Measurements from ENCODE around the gene PSMD1. TPM values are rescaled to one million over a fixed set of nuclear protein-coding genes. Genes with fewer than 3 reads are reported as not detected.
A peak's percentile ranks its signal among the peaks of the same experiment; 100 is the strongest.

The PSMD1 gene
- total RNA-seq, 8 experiments from 2014 or later: 58.1 to 131 (median 93.1) TPM

- ATAC-seq (replicated peaks in 6 of 8): no peak
- in situ Hi-C loops (cut with MboI; ENCODE audit: low pct_unique_long_range_greater_than_20kb in 2 of 9, low sequenced_read_pairs in 9 of 9, unreplicated experiment in 9 of 9): no loop called here
- WGBS, 10 experiments: 66 to 97% (median 85%) methylated on average over 4 to 7 of the region's 7 CpGs
- no peak overlapping the region for H3K4me3 ChIP-seq
- no peak overlapping the region for H3K27ac ChIP-seq
- no peaks in the 10 kb centered on the region for H3K4me1 ChIP-seq (replicated peaks in 1 of 2)
Measured at GRCh38 chr2:231161252-231161839, 104.7 kb downstream of the PSMD1 start.

DNA sequence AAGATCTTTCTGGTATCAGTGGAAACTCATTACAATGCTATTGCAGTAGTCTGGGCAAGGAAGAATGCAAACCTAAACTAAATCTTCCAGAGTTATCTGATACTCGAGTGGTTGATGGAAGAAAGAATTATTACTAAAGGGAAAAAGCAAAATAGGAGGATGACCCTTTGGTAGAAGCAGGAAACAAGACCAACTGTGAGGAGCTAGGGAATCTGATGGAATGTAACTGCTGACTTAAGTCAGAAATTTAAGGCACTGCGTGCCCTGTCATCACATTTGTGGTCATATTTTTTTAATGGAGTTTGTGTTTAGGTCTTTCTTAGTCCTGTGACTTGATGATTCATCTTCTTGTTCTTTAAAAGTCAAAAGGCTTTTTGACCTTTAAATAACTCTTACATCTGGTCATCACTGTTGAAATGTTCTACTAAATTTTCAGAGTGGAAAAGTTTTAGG lies 105.2 kb downstream of the PSMD1 start:
- ATAC-seq (replicated peaks in 6 of 8): peak in 2 of 8 experiments; percentile 84 to 87
- 0 to 93% (median 81%) methylated on average over 1 to 2 of the region's 2 CpGs for WGBS, 10 experiments
- no peaks in the 10 kb centered on the region for H3K4me1 ChIP-seq (replicated peaks in 1 of 2)

DNA sequence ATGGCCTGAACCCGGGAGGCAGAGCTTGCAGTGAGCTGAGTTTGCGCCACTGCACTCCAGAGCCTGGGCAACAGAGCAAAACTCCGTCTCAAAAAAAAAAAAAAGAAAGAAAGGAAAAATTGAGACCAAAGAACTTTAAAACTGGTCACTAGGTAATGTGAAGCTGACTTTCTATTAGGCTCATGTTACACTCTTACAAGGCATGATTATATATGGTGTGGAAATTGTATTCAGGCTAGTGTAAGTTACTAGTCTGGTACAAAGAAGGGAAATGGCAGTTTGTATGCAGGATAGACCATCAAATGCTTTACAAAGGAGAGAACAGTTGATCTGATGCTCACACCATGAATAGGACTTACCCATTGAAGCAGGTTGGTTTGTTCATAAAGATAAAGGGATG lies 106.3 kb downstream of the PSMD1 start:
- Histone ChIP-seq H3K4me1 (replicated peaks in 1 of 2) (no peaks in the 10 kb centered on the region), H3K4me3 (no peak overlapping the region), H3K27ac (no peak overlapping the region)
- ATAC-seq (replicated peaks in 6 of 8): no peak
- WGBS, 10 experiments: 73 to 100% (median 93%) methylated on average over 2 to 3 of the region's 3 CpGs; no CpG with 5 or more reads in 3 of the 10 experiments
- in situ Hi-C loops (cut with MboI; ENCODE audit: low pct_unique_long_range_greater_than_20kb in 2 of 9, low sequenced_read_pairs in 9 of 9, unreplicated experiment in 9 of 9): no loop called here

More for the DNA sequence above, 105.2 kb downstream of the PSMD1 start:
- H3K4me3 ChIP-seq: no peak overlapping the region
- no peak overlapping the region for H3K27ac ChIP-seq
- in situ Hi-C loops (cut with MboI; ENCODE audit: low pct_unique_long_range_greater_than_20kb in 2 of 9, low sequenced_read_pairs in 9 of 9, unreplicated experiment in 9 of 9): no loop called here

DNA sequence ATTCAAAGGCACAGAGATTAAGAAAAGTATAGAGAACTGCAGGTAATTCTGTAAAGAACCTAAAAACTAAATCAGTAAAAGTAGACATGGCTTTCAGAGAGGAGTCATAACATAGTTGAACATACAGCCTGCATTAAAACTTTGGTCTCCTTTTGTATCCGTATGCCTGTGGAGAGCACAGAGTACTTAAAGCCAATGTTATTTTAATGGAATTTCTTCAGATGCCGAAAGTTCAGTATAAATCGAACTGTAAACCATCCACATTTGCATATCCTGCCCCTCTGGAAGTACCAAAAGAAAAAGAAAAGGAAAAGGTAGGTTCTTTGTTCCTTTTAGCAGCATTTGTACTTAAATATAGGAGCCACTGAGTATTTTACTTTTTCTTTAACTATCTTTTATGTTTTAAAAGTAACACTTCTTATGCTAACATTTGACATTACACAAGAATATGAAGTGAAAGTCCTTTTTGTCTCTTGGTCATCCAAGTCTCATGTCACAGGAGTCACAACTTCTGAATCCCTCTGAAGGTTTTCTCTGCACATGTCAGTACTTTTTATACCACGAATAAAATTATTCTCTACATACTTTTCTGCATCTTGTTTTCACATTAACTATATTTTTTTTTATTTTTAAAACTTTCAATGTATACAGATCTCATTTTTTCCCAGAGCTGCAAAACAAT lies 106.9 kb downstream of the PSMD1 start:
- no peaks in the 10 kb centered on the region for H3K4me1 ChIP-seq (replicated peaks in 1 of 2)
- H3K4me3 ChIP-seq: no peak overlapping the region
- no peak overlapping the region for H3K27ac ChIP-seq
- ATAC-seq (replicated peaks in 6 of 8): no peak
- 37 to 100% (median 80%) methylated on average over 1 to 4 of the region's 4 CpGs for WGBS, 10 experiments
- in situ Hi-C loops (cut with MboI; ENCODE audit: low pct_unique_long_range_greater_than_20kb in 2 of 9, low sequenced_read_pairs in 9 of 9, unreplicated experiment in 9 of 9): no loop called here

DNA sequence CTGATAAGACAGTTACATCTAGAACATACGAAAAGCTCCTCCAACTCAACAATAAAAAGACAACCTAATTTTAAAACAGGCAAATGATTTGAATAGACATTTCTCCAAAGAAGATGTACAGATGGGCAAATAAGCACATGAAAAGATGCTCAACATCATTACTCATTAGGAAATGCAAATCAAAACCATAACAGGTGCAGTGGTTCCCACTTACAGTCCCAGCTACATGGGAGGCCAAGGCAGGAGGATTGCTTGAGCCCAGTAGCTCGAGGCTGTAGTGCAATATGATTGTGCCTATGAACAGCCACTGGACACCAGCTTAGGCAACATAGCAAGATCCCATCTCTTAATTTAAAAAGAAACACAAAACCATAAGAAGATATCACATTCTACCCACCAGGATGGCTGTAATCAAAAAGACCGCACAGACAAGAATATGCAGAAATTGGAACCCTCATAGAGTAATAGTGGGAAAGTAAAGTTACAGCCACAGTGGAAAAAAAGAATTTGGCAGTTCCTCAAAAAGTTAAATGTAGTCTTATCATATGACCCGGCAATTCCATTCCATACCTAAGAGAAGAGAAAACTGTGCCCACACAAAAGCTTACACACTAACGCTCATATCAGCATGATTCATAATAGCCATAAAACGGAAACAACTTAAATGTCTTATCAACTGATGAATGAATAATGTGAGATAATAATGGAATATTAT lies 111.2 kb downstream of the PSMD1 start:
- Histone ChIP-seq H3K4me1 (replicated peaks in 1 of 2) (no peaks in the 10 kb centered on the region), H3K27ac (no peak overlapping the region), H3K4me3 (no peak overlapping the region)
- ATAC-seq (replicated peaks in 6 of 8): no peak
- in situ Hi-C loops (cut with MboI; ENCODE audit: low pct_unique_long_range_greater_than_20kb in 2 of 9, low sequenced_read_pairs in 9 of 9, unreplicated experiment in 9 of 9): no loop called here
- 79 to 100% (median 93%) methylated on average over 3 to 6 of the region's 6 CpGs; no CpG with 5 or more reads in 1 of the 10 experiments for WGBS, 10 experiments

DNA sequence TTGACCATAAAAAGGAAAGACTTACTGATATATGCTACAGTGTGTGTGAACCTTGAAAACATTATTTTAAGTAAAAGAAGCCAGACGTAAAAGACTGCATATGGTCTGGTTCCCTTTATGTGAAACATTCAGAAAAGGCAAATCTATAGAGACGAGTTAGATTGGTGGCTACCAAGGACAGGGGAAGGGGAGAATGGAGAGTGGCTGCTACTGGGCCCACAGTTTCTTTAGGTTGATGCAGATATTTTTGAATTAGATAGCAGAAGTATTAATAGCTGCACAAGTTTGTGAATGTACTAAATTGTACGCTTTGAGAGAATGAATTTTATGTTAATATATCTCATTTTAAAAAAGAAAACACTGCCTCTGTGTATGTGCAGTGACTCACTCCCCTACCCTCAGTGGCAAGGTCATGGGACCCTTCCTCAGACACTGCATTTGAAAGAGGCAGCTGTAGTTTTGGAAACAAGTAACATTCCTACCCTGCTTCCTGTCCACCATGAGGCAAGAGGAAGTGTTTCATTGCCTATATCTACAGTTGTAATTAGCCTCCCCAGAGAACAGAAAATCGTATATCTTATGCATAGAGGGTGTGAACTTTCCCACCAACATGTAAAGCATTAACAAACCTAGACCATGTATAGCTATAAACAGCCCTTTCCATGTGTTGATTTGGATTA lies 111.9 kb downstream of the PSMD1 start:
- in situ Hi-C loops (cut with MboI; ENCODE audit: low pct_unique_long_range_greater_than_20kb in 2 of 9, low sequenced_read_pairs in 9 of 9, unreplicated experiment in 9 of 9): no loop called here
- H3K4me1 ChIP-seq (replicated peaks in 1 of 2): no peaks in the 10 kb centered on the region
- no peak for ATAC-seq (replicated peaks in 6 of 8)
- H3K4me3 ChIP-seq: no peak overlapping the region
- 23 to 100% (median 77%) methylated on average over 1 to 4 of the region's 4 CpGs for WGBS, 10 experiments
- no peak overlapping the region for H3K27ac ChIP-seq

- H3K4me3 ChIP-seq: no peak overlapping the region
- H3K4me1 ChIP-seq (replicated peaks in 1 of 2): no peaks in the 10 kb centered on the region
- H3K27ac ChIP-seq: no peak overlapping the region
- ATAC-seq (replicated peaks in 6 of 8): peak in 4 of 8 experiments; percentile 25 to 84 (median 54)
- in situ Hi-C loops (cut with MboI; ENCODE audit: low pct_unique_long_range_greater_than_20kb in 2 of 9, low sequenced_read_pairs in 9 of 9, unreplicated experiment in 9 of 9): no loop called here
- WGBS, 10 experiments: 20 to 80% (median 61%) methylated on average over 1 to 3 of the region's 3 CpGs; no CpG with 5 or more reads in 6 of the 10 experiments
Measured at GRCh38 chr2:231169488-231169887, 112.8 kb downstream of the PSMD1 start.

- peak in 3 of 8 experiments; percentile 84 to 94 (median 90) for ATAC-seq (replicated peaks in 6 of 8)
- Histone ChIP-seq H3K4me1 (replicated peaks in 1 of 2) (no peaks in the 10 kb centered on the region), H3K4me3 (no peak overlapping the region), H3K27ac (no peak overlapping the region)
- WGBS, 10 experiments: 38 to 100% (median 100%) methylated on average over 1 of the region's 1 CpG; no CpG with 5 or more reads in 1 of the 10 experiments
- in situ Hi-C loops (cut with MboI; ENCODE audit: low pct_unique_long_range_greater_than_20kb in 2 of 9, low sequenced_read_pairs in 9 of 9, unreplicated experiment in 9 of 9): no loop called here
Measured at GRCh38 chr2:231170055-231170454, 113.4 kb downstream of the PSMD1 start.

DNA sequence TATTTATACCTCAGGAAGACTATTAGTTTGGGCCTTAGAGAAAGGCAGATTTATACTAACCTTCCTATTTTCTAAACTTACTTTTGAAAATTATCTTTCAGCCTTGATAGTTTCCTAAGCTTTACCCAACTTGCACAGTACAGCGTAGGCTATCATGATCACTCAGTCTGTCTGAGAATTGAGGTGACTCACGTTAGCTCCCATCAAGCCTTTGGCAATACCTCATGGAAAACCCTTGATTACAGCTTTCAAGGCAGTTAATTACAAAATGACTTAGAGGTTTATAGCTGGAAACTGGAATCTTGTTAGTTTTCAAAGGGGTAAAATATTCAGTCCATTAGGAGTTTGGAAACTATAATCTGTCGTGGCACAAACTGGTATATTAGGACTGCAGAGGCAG lies 115.4 kb downstream of the PSMD1 start:
- 50 to 100% (median 94%) methylated on average over 1 to 3 of the region's 3 CpGs; no CpG with 5 or more reads in 1 of the 10 experiments for WGBS, 10 experiments
- in situ Hi-C loops (cut with MboI; ENCODE audit: low pct_unique_long_range_greater_than_20kb in 2 of 9, low sequenced_read_pairs in 9 of 9, unreplicated experiment in 9 of 9): no loop called here

GRCh38 chr2:231174211-231174651 lies 117.6 kb downstream of the PSMD1 start:
- no peak for ATAC-seq (replicated peaks in 6 of 8)
- in situ Hi-C loops (cut with MboI; ENCODE audit: low pct_unique_long_range_greater_than_20kb in 2 of 9, low sequenced_read_pairs in 9 of 9, unreplicated experiment in 9 of 9): no loop called here
- Histone ChIP-seq H3K4me3 (no peak overlapping the region), H3K4me1 (replicated peaks in 1 of 2) (no peaks in the 10 kb centered on the region), H3K27ac (no peak overlapping the region)
- 20 to 100% (median 79%) methylated on average over 1 to 2 of the region's 2 CpGs; no CpG with 5 or more reads in 1 of the 10 experiments for WGBS, 10 experiments

More for the DNA sequence above, 115.4 kb downstream of the PSMD1 start:
- no peak for ATAC-seq (replicated peaks in 6 of 8)
- Histone ChIP-seq H3K4me3 (no peak overlapping the region), H3K27ac (no peak overlapping the region), H3K4me1 (replicated peaks in 1 of 2) (no peaks in the 10 kb centered on the region)

DNA sequence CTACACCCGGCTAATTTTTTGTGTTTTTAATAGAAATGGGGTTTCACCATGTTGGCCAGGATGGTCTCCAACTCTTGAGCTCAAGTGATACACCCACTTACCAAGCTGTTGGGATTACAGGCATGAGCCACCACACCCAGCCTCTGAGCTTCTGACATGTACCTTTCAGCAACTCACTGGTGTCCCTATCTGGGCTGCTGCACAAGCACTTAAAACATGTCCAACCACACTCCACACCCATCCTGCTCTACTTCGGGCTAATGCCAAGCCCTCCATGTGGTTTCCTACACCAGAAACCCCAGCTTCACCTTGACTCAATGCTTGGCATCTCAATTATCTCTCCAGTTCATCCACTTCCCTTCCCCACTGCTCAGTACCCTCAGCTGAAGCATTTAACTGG lies 119.4 kb downstream of the PSMD1 start:
- H3K4me3 ChIP-seq: no peak overlapping the region
- H3K4me1 ChIP-seq (replicated peaks in 1 of 2): no peaks in the 10 kb centered on the region
- peak in 2 of 8 experiments; percentile 18 to 33 for ATAC-seq (replicated peaks in 6 of 8)
- 20 to 100% (median 83%) methylated on average over 1 to 2 of the region's 2 CpGs; no CpG with 5 or more reads in 5 of the 10 experiments for WGBS, 10 experiments
- in situ Hi-C loops (cut with MboI; ENCODE audit: low pct_unique_long_range_greater_than_20kb in 2 of 9, low sequenced_read_pairs in 9 of 9, unreplicated experiment in 9 of 9): no loop called here
- no peak overlapping the region for H3K27ac ChIP-seq

DNA sequence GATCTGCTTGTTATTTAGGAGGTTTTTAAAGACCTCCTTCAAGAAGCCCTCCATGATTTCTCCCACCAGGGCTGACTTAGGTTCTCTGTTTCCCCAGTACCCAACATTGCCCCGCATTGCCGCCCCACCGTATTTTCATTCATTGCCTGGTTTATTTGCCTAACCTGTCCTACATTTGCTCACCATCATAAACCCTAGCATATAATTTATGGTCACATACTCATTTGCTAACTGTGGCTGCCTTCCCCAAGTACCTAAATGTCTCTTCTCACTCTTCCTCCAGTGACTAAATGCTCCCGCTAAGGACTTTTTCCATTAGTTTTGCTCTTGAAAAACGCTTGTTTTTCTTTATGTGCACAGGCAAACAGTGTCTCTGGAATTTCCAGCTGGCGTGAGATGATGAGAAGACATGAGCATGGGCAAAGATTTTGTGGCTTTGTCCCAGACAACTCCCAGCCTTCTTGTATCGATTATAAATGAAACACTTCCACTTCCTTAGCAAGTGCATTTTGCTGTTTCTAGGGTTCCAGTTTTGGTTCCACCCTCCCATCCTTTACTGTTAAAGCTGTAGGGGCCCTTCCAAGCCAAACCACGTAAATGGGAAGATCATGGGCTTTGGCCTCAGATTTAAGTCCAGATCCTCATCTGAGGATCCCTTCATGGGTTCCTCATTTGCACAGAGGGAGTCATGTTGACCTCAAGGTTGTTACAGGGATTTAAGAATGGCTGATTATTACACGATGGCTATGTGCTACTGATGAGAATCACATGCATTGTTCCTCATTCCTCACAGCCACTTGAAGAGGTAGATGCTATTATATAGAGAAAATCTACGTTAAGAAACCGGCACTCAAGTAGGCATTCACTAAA lies 120.7 kb downstream of the PSMD1 start:
- in situ Hi-C loops (cut with MboI; ENCODE audit: low pct_unique_long_range_greater_than_20kb in 2 of 9, low sequenced_read_pairs in 9 of 9, unreplicated experiment in 9 of 9): no loop called here
- WGBS, 10 experiments: 47 to 97% (median 91%) methylated on average over 2 to 9 of the region's 11 CpGs
- Histone ChIP-seq H3K4me3 (no peak overlapping the region), H3K4me1 (replicated peaks in 1 of 2) (no peaks in the 10 kb centered on the region), H3K27ac (no peak overlapping the region)
- no peak for ATAC-seq (replicated peaks in 6 of 8)

Data from motor neuron (in vitro differentiated cells).